NCI-H524 treated with DMSO at 0.1 percent for 48 hours (cell line): ENCODE measurements around the gene JADE1.

Source experiments
- DNase-seq: peaks from one replicate; lab custom pipeline; 2025; lab: John Stamatoyannopoulos, UW

Gene JADE1

GRCh38 chr4:128809477-128810330 lies at the start of gene JADE1:
Gene JADE1, plus strand, starts transcription at chr4:128809700. Its CDS starts 22,059 bp downstream, at chr4:128831759.
- DNase-seq = peak; percentile 61

- no peak for DNase-seq
These were observed 42.7 kb upstream of the JADE1 start for GRCh38 chr4:128766781-128767180.

- DNase-seq = no peak
These were observed 41.0 kb upstream of the JADE1 start for GRCh38 chr4:128768373-128768996.

GRCh38 chr4:128769011-128769410 lies 40.5 kb upstream of the JADE1 start:
- DNase-seq = no peak

GRCh38 chr4:128770807-128771206 lies 38.7 kb upstream of the JADE1 start:
- DNase-seq = no peak

GRCh38 chr4:128775477-128775876 lies 34.0 kb upstream of the JADE1 start:
- no peak for DNase-seq

GRCh38 chr4:128775916-128776315 lies 33.6 kb upstream of the JADE1 start:
- DNase-seq = peak; percentile 13

- peak; percentile 61 for DNase-seq
These were observed 32.7 kb upstream of the JADE1 start for GRCh38 chr4:128776794-128777216.

- no peak for DNase-seq
These were observed 28.8 kb upstream of the JADE1 start for GRCh38 chr4:128780688-128781087.

- DNase-seq = no peak
These were observed 27.3 kb upstream of the JADE1 start for GRCh38 chr4:128782076-128782715.

- no peak for DNase-seq
These were observed 26.5 kb upstream of the JADE1 start for GRCh38 chr4:128782875-128783614.

GRCh38 chr4:128787509-128788311 lies 21.8 kb upstream of the JADE1 start:
- DNase-seq = no peak

GRCh38 chr4:128793859-128794672 lies 15.4 kb upstream of the JADE1 start:
- no peak for DNase-seq

GRCh38 chr4:128796934-128797333 lies 12.6 kb upstream of the JADE1 start:
- DNase-seq = no peak

GRCh38 chr4:128800284-128800683 lies 9.2 kb upstream of the JADE1 start:
- DNase-seq = no peak

- no peak for DNase-seq
These were observed 8.7 kb upstream of the JADE1 start for GRCh38 chr4:128800701-128801284.

GRCh38 chr4:128802680-128803628 lies 6.5 kb upstream of the JADE1 start:
- DNase-seq = no peak

- DNase-seq = no peak
These were observed 5.7 kb upstream of the JADE1 start for GRCh38 chr4:128803783-128804182.

GRCh38 chr4:128810331-128810870 lies 901 bp downstream of the JADE1 start:
- no peak for DNase-seq
